Erythroblast (primary cell): ENCODE measurements around the gene DIP2C.

Experiments
- GATA1 ChIP-seq: IDR thresholded peaks from 2 replicates; pipeline ENCODE4 v1.6.1; 2011; ENCODE audit warnings: low read depth, mild to moderate bottlenecking, control low read depth, low read length, moderate library complexity
- POLR2A ChIP-seq: IDR thresholded peaks from 2 replicates; pipeline ENCODE4 v1.6.1; 2011; ENCODE audit warnings: mild to moderate bottlenecking, low read length

DNA sequence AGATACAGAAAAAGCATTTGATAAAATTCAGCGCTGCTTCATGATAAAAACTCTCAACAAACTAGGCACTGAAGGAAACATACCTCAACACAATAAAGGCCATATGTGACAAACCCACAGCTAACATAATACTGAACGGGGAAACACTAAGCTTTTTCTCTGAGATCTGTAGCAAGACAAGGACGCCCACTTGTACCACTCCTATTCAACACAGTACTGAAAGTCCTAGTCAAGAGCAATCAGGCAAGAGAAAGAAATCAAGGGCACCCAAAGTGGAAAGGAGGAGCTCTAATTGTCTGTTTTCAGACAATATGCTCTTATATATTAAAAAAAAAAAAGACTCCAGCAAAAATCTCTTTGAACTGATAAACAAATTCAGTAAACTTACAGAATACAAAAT is 13.3 kb downstream of the DIP2C start:
- TF ChIP-seq POLR2A (no peak), GATA1 (no peak)
